Measurements from ENCODE around the gene RALGAPA2. TPM values are rescaled to one million over a fixed set of nuclear protein-coding genes. Genes with fewer than 3 reads are reported as not detected.

RALGAPA2 gene
- total RNA-seq, 2 experiments from 2014 or later = 13.6 to 13.7 TPM

GRCh38 chr20:20457392-20458126, 254.9 kb downstream of the RALGAPA2 start:
- intact Hi-C loops (cut with micrococcal nuclease) = loop anchor here (10.0 kb wide), 1 partner anchor 847 kb away; the partner anchor contains the start of gene XRN2
- peaks cover 15% of the 10 kb centered on the region for H3K36me3 Mint-ChIP-seq (ENCODE audit: low read depth)
- H3K4me3 Mint-ChIP-seq = no peak overlapping the region
- H3K27me3 Mint-ChIP-seq (ENCODE audit: low read depth) = no peaks in the 10 kb centered on the region
- CTCF ChIA-PET = interaction anchor here (0.6 kb wide), 1 partner anchor 8 kb away, joined by 3 read pairs; no protein-coding TSS in a partner anchor
- H3K4me1 Mint-ChIP-seq (ENCODE audit: low read depth) = peaks cover 29% of the 10 kb centered on the region
- H3K9me3 Mint-ChIP-seq = no peaks in the 10 kb centered on the region
- H3K27ac Mint-ChIP-seq = no peak overlapping the region
- DNase-seq = no peak

DNA sequence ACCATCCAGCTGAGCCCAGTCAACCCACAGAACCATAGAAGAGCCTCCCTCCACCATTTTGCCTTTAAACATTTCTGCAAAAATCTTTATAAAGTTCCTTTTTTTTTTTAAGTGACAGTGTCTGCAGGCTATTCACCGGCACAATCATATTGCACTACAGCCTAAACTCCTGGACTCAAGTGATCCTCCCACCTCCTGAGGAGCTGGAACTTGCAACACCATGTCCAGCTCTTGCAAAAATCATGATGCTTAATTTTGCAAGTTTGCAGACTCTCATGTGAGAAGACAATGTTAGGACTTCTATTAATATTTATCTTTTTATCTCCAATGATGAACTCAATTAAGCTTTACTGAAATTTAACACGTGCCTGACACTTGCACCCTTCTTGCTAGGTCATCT, 255.7 kb downstream of the RALGAPA2 start:
- no peak for DNase-seq
- Mint-ChIP-seq H3K4me3 (no peak overlapping the region), H3K27ac (no peak overlapping the region), H3K27me3 (ENCODE audit: low read depth) (no peaks in the 10 kb centered on the region), H3K36me3 (ENCODE audit: low read depth) (peaks cover 15% of the 10 kb centered on the region), H3K4me1 (ENCODE audit: low read depth) (peaks cover 36% of the 10 kb centered on the region), H3K9me3 (no peaks in the 10 kb centered on the region)
- intact Hi-C loops (cut with micrococcal nuclease) = loop anchor here (1.0 to 10.0 kb wide), 2 partner anchors 35 to 848 kb away; partner anchors contain the start of gene XRN2
- CTCF ChIA-PET = interaction anchor here (0.6 kb wide), 1 partner anchor 8 kb away, joined by 3 read pairs; no protein-coding TSS in a partner anchor

DNA sequence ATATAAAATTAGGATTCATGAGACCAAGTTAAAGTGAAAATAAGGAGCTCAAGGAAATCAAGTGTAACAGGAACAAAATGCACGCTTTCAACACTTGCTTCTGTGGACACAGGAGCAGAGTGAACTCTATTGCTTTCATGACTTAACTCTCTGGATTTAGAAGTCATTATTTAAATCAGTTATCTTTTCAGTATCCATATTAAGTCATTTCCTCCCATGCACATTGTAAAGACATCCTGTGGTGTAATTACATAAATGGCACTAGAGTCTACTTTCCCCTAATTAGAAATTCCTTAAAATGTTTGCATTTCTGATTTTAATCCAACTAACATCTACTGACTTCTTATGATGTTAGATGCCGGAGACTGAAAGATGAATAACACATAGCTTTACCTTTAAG, 256.5 kb downstream of the RALGAPA2 start:
- no peak for DNase-seq
- intact Hi-C loops (cut with micrococcal nuclease) = loop anchor here (1.0 to 10.0 kb wide), 2 partner anchors 35 to 849 kb away; partner anchors contain the start of gene XRN2
- no peaks in the 10 kb centered on the region for H3K9me3 Mint-ChIP-seq
- CTCF ChIA-PET = no interaction called here
- H3K27me3 Mint-ChIP-seq (ENCODE audit: low read depth) = no peaks in the 10 kb centered on the region
- peaks cover 36% of the 10 kb centered on the region for H3K4me1 Mint-ChIP-seq (ENCODE audit: low read depth)
- no peak overlapping the region for H3K4me3 Mint-ChIP-seq
- peaks cover 15% of the 10 kb centered on the region for H3K36me3 Mint-ChIP-seq (ENCODE audit: low read depth)
- H3K27ac Mint-ChIP-seq = peak overlapping the region; percentile 41

GRCh38 chr20:20454850-20455627, 257.4 kb downstream of the RALGAPA2 start:
- no peak overlapping the region for H3K4me3 Mint-ChIP-seq
- H3K9me3 Mint-ChIP-seq = no peaks in the 10 kb centered on the region

DNA sequence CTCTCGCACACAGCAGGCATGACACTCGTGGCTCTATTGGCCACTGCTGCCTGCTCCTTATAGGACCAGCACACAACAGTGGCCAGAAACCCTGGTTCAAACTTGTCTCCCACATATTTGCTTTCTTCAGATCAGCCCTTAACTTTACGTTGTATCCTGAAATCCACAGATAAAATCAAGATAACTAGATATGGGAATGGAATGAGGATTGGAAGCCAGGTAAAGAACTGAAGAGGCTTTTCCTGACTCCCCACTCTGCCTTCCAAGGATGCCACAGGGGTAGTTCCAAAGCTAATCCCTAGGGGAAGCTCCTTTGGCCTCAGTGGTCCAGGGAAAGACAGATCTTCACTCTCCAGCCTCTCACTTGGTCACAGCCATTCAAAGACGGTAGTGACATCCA, 258.1 kb downstream of the RALGAPA2 start:
- Mint-ChIP-seq H3K27me3 (ENCODE audit: low read depth) (no peaks in the 10 kb centered on the region), H3K36me3 (ENCODE audit: low read depth) (peaks cover 15% of the 10 kb centered on the region), H3K9me3 (no peaks in the 10 kb centered on the region), H3K4me1 (ENCODE audit: low read depth) (peaks cover 38% of the 10 kb centered on the region), H3K4me3 (no peak overlapping the region), H3K27ac (no peak overlapping the region)
- intact Hi-C loops (cut with micrococcal nuclease) = loop anchor here (5.0 to 10.0 kb wide), 2 partner anchors 92 to 850 kb away; partner anchors contain the start of gene XRN2
- CTCF ChIA-PET = no interaction called here
- no peak for DNase-seq

More at GRCh38 chr20:20454850-20455627, 257.4 kb downstream of the RALGAPA2 start:
- H3K27ac Mint-ChIP-seq = no peak overlapping the region
- intact Hi-C loops (cut with micrococcal nuclease) = loop anchor here (5.0 to 10.0 kb wide), 2 partner anchors 93 to 850 kb away; partner anchors contain the start of gene XRN2
- CTCF ChIA-PET = no interaction called here
- no peaks in the 10 kb centered on the region for H3K27me3 Mint-ChIP-seq (ENCODE audit: low read depth)
- peaks cover 15% of the 10 kb centered on the region for H3K36me3 Mint-ChIP-seq (ENCODE audit: low read depth)
- no peak for DNase-seq
- H3K4me1 Mint-ChIP-seq (ENCODE audit: low read depth) = peaks cover 38% of the 10 kb centered on the region

- peak; percentile 83 for DNase-seq
- Mint-ChIP-seq H3K27me3 (ENCODE audit: low read depth) (no peaks in the 10 kb centered on the region), H3K9me3 (no peaks in the 10 kb centered on the region), H3K4me3 (peak overlapping the region; percentile 67), H3K36me3 (ENCODE audit: low read depth) (peaks cover 12% of the 10 kb centered on the region), H3K27ac (peak overlapping the region; percentile 56), H3K4me1 (ENCODE audit: low read depth) (peaks cover 36% of the 10 kb centered on the region)
- CTCF ChIA-PET = interaction anchor here (0.7 to 1.4 kb wide), 7 partner anchors 9 to 142 kb away, joined by 3 to 6 read pairs (median 3); no protein-coding TSS in a partner anchor
- intact Hi-C loops (cut with micrococcal nuclease) = loop anchor here (2.0 to 10.0 kb wide), 4 partner anchors 39 to 853 kb away; partner anchors contain the start of genes RALGAPA2 and XRN2
These were observed 260.2 kb downstream of the RALGAPA2 start for GRCh38 chr20:20452254-20452676.

GRCh38 chr20:20450521-20450920, 261.9 kb downstream of the RALGAPA2 start:
- intact Hi-C loops (cut with micrococcal nuclease) = loop anchor here (5.0 to 10.0 kb wide), 2 partner anchors 88 to 854 kb away; partner anchors contain the start of gene XRN2
- peaks cover 29% of the 10 kb centered on the region for H3K4me1 Mint-ChIP-seq (ENCODE audit: low read depth)
- no peaks in the 10 kb centered on the region for H3K9me3 Mint-ChIP-seq
- DNase-seq = no peak
- CTCF ChIA-PET = interaction anchor here (1.0 kb wide), 1 partner anchor 10 kb away, joined by 4 read pairs; no protein-coding TSS in a partner anchor
- H3K27ac Mint-ChIP-seq = no peak overlapping the region
- no peaks in the 10 kb centered on the region for H3K27me3 Mint-ChIP-seq (ENCODE audit: low read depth)
- H3K4me3 Mint-ChIP-seq = no peak overlapping the region
- peaks cover 5% of the 10 kb centered on the region for H3K36me3 Mint-ChIP-seq (ENCODE audit: low read depth)

GRCh38 chr20:20448881-20449280, 263.6 kb downstream of the RALGAPA2 start:
- Mint-ChIP-seq H3K9me3 (no peaks in the 10 kb centered on the region), H3K4me3 (no peak overlapping the region), H3K36me3 (ENCODE audit: low read depth) (peaks cover under 1% of the 10 kb centered on the region), H3K27ac (no peak overlapping the region), H3K4me1 (ENCODE audit: low read depth) (peaks cover 19% of the 10 kb centered on the region), H3K27me3 (ENCODE audit: low read depth) (no peaks in the 10 kb centered on the region)
- CTCF ChIA-PET = interaction anchor here (1.0 kb wide), 1 partner anchor 15 kb away, joined by 3 read pairs; no protein-coding TSS in a partner anchor
- no peak for DNase-seq
- intact Hi-C loops (cut with micrococcal nuclease) = no loop called here

DNA sequence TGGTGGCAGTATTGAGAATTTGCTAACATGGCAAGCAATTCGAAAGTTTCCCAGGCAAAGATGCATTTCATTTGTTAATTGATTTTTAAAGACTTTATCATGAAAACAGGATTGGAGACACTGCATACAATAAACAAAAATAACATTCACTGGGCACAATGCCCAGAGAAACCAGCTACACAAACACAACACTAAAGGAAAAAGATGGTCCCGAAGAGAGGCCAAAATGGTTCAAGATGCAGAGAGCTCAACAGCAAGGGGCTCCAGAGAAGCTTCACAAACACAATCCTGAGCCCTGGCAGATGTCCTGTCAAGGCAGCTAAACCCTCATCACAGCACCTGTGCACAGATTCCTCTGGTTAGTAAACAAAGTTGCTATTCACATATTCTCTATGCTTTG, 265.2 kb downstream of the RALGAPA2 start:
- Mint-ChIP-seq H3K36me3 (ENCODE audit: low read depth) (peaks cover 1% of the 10 kb centered on the region), H3K27me3 (ENCODE audit: low read depth) (no peaks in the 10 kb centered on the region), H3K4me1 (ENCODE audit: low read depth) (peaks cover 5% of the 10 kb centered on the region), H3K27ac (no peak overlapping the region), H3K9me3 (no peaks in the 10 kb centered on the region), H3K4me3 (no peak overlapping the region)
- intact Hi-C loops (cut with micrococcal nuclease) = no loop called here
- CTCF ChIA-PET = interaction anchor here (1.5 kb wide), 1 partner anchor 32 kb away, joined by 3 read pairs; no protein-coding TSS in a partner anchor
- DNase-seq = no peak

- peaks cover 1% of the 10 kb centered on the region for H3K36me3 Mint-ChIP-seq (ENCODE audit: low read depth)
- H3K27ac Mint-ChIP-seq = no peak overlapping the region
- H3K9me3 Mint-ChIP-seq = no peaks in the 10 kb centered on the region
- no peaks in the 10 kb centered on the region for H3K27me3 Mint-ChIP-seq (ENCODE audit: low read depth)
- intact Hi-C loops (cut with micrococcal nuclease) = no loop called here
- DNase-seq = no peak
- CTCF ChIA-PET = no interaction called here
- no peak overlapping the region for H3K4me3 Mint-ChIP-seq
- H3K4me1 Mint-ChIP-seq (ENCODE audit: low read depth) = peaks cover 2% of the 10 kb centered on the region
These were observed 265.9 kb downstream of the RALGAPA2 start for GRCh38 chr20:20446425-20447015.

- no peak overlapping the region for H3K4me3 Mint-ChIP-seq
- no peaks in the 10 kb centered on the region for H3K9me3 Mint-ChIP-seq
- CTCF ChIA-PET = interaction anchor here (1.0 kb wide), 1 partner anchor 75 kb away, joined by 8 read pairs; no protein-coding TSS in a partner anchor
- H3K27ac Mint-ChIP-seq = no peak overlapping the region
- no peaks in the 10 kb centered on the region for H3K27me3 Mint-ChIP-seq (ENCODE audit: low read depth)
- H3K36me3 Mint-ChIP-seq (ENCODE audit: low read depth) = peaks cover 1% of the 10 kb centered on the region
- intact Hi-C loops (cut with micrococcal nuclease) = no loop called here
- no peak for DNase-seq
- H3K4me1 Mint-ChIP-seq (ENCODE audit: low read depth) = peaks cover 2% of the 10 kb centered on the region
These were observed 266.4 kb downstream of the RALGAPA2 start for GRCh38 chr20:20446001-20446400.
